Activated CD8-positive, alpha-beta memory T cell treated with anti-CD3 and anti-CD28 coated beads, Interleukin-2, amount 50 U/mL, for 4 hours (primary cell): ENCODE results near the gene KIF3B.
"Not testable (repeated sequence)": the region's sequence is repeated elsewhere in the genome, so short reads cannot be mapped to it uniquely, and the experiment has no call there.

Experiments used
- DNase-seq: peaks from one replicate; pipeline ENCODE4 v3.0.0-alpha.2; 2020

Gene KIF3B

DNA sequence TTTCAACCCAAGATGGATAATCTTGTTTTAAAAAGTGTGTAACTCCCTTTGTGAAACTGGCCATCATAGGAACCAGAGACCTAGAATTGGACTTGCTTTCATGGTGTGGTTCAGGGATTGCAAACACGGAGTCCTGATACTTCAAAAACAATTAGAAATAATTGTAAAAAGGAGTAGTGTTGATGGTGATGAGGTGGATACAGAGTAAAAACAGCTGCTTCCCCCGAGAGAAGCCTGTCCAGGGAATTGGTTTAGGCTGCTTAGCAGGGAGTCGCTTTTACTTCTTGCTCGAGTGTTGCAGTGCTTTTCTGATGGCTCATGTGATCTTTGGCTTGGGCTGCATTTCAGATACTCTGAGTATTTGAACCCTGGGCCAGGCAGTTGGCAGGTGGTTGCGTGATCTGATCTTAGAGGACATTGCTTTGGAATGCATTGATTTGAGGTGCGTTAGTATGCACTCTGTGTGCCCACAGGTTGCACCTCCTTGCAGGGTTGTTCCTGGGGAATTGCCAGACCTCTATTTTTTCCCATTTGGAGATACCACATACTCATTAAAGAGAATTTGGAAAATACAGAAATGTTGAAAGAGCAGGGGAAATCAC, 19.5 kb downstream of the KIF3B start:
- no peak for DNase-seq

DNA sequence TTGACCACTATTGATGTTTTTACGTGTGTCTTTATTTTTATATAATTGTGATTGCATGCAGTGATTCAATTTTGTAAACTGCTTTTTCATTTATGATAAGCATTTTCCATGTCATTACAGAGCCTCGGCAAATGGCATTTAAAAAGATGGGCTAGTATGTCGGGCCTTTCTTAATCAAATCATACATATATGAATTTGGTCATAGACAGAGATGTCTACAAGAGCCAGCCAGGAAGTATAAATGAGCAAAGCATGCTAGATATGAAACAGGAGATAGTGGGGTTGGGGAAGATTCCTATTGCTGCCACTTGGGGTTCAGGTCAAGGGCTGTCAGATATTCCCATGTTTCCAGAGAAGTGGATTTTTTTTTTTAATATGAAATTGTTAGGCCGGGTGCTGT, 20.0 kb downstream of the KIF3B start:
- DNase-seq = no peak

DNA sequence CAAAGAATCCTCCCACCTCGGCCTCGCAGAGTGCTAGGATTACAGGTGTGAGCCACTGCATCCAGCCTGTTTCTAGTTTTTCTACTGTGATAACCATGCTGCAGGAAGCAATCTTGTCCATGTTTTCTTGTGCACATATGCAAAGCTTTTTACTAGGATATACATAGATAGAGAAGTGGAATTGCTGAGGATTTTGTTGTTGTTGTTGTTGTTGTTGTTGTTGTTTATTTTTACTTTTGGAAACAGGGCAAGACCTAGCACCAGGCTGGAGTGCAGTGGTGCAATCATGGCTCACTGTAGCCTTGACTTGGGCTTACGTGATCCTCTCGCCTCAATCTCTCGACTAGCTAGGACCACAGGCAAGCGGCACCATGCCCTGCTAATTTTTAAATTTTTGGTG, 23.2 kb downstream of the KIF3B start:
- no peak for DNase-seq

DNA sequence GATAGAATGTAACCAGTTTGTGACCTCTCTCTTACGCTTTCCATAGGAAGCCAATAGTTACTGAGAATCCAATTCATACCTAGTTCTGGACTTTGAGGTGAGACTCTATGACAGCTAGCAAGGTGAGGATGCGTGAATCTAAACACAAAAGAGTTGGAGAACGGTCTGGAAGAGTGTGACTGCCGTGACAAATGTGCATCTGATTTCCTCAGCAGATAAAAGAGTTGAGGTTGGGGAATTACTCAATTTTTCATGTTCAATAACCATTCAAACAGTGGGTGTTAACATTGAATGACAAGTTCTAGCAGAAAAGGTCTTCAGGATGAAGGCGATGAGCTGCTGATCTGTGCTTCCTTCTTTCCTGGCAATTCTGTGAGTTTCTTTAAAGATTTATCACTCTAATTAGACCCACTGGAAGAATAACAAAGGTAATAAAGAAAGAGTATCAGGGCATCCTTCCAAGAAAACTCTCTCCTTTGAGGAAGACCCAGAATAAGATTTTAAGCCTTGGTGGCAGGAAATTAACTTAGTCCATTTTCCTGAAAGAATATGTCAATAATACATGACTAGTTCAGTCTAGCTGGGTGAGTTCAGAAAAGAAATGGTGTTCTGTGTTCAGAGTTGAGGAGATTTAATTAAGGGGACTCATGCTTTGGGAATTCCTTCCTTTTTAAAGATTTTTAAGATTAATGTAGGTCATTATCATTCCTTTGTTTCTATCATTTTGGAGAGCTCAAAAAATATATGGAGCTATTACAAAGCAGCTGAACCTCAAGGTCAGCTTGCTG, 24.5 kb downstream of the KIF3B start:
- DNase-seq = no peak

DNA sequence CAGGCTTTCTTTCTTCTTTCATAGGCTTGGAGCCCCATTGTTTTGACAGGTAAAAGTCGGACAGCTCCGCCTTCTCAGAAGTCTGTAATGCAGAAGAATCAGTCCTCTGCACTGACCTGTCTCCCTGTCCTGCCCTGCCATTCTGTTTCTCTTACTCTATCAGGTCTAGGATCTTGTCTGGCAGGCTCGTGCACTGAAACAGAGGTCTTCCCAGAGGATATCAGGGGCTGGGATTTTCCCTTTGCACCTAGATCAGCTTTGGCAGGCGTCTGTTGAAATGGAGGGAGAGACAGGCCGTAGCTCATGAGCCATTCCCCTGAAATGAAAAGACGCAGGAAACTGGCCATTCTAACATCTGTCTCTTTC, 25.0 kb downstream of the KIF3B start:
- no peak for DNase-seq

DNA sequence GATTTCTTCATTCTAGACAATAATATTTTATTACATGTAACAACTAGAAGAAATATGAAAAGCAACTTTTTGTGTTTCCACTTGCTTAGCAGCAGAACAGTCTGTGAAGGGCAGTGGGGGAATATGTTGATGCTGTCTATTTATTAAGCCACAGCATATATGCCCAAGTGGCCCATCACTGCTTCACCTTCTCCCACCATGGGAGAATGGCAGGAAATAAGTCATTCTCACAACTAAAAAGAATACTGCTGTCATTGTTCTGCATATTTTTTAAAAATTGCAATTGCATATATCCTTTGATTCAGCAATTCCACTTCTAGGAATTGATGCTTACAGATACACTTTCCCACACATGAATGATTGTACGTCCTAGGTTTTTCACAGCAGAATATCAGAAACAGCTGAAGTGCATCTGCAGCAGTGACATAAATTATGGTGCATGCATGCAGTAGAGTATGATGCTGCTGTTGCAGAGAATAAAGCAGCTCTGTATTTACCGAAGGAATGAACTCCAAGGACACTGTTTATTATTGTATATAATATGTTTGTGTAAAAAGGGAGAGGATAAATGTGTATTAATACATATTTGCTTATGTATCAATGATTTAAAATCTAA, 26.8 kb downstream of the KIF3B start:
- DNase-seq = no peak

DNA sequence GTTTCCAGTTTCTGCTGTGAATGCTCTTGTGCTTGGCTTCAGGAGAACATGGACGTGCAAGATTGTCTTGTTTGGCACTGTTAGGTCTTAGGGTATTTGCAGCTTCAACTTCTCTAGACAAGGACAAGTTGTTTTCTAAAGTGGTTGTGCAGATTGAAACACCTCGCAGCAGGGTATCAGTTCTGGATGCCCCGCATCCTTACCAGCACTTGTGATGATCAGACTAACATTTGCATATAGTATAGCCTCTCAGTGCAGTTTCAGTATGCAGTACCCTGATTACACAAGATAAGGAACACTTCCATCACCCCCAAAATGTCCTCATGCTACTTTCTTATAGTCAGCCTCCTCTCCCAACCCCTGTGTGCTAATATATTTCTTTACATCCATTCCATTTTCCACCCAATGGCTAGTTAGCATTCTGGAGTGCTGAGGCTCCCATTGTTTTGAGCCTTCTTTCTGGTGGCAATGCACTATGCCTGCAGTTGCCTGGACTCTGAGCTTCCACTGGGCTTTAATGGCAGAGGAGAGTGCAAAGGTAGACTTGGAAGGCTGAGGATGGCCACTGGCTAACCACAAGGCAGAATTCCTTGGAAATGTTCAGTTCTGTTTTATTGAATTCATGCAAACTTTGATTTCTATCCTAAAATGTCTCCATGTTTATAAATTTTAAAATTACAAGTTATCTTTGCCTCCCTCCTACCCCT, 35.4 kb downstream of the KIF3B start:
- DNase-seq = no peak

DNA sequence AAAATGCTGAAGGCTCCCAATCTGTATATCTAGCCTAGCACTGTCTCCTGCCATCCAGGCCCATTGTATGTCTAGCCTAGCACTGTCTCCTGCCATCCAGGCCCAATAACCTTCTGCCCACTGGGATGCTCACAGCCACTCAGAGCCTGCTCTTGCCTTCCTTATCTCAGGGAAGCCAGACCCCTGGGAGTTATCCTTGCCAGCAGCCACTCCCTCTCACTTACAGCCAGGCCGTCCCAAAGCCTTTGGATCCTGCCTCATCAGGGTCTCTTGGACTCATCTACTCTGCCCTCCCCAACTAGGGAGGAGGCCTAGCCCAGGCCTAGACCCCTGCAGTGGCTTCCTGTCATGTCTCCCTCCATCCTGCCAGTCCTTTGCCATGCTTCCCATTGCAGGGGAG, 37.3 kb downstream of the KIF3B start:
- no peak for DNase-seq

DNA sequence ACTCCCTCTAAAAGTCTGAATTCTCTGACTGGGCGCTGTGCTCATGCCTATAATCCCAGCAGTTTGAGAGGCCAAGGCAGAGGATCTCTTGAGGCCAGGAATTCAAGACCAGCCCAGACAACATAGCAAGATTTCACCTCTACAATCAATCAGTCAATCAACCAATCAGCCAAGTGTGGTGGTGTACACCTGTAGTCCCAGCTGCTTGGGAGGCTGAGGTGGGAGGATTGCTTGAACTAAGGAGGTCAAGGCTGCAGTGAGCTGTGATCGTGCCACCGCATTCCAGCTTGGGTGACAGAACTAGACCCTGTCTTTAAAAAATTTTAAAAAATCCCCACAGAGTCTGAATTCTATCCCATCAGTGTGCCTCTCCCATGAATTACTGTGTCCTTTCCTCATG, 37.9 kb downstream of the KIF3B start:
- no peak for DNase-seq

DNA sequence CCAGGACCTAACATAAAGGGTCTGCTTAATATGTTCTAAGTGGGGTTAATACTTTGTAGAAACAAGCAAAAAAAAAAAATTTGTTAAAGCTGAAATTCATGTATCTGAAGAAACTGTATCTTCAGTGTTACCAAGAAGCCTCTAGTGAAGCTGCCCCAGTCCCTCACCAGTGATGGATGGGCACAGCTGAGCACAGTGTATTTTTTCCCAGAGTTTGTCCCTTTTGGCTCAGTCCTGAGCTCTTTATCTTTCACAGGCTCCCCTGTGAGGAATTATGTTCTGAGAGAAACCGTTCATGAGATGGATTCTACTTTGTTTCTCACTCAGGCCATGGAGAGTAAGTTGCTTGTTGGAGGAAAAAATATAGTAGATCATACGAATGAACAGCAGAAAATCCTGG, 38.4 kb downstream of the KIF3B start:
- no peak for DNase-seq

DNA sequence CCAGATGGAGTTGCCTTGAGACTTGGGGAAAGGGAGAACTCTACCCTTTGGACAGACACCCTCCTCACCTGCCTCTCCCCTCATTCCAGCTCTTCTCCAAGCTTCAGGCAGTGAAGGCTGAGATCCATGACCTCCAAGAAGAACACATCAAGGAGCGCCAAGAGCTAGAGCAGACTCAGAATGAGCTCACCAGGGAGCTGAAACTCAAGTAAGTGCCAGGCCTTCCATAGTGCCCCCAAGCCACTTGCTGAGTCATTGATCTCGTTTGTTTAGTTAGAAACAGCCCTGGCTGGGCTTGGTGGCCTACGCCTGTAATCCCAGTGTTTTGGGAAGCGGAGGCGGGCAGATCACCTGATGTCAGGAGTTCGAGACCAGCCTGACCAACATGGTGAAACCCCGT, 39.2 kb downstream of the KIF3B start:
- no peak for DNase-seq

DNA sequence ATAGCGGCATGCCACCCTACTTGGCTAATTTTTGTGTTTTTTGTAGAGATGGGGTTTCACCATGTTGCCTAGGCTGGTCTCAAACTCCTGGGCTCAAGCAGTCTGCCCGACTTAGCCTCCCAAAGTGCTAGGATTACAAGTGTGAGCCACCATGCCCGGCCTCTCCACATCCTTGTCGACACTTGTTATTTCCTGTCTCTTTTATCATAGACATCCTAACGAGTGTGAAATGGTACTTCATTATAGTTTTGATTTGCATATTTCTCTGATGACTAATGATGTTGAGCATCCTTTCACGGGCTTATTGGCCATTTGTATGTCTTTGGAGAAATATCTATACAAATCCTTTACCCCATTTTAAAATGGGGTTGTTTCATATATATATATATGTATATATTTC, 41.6 kb downstream of the KIF3B start:
- no peak for DNase-seq

DNA sequence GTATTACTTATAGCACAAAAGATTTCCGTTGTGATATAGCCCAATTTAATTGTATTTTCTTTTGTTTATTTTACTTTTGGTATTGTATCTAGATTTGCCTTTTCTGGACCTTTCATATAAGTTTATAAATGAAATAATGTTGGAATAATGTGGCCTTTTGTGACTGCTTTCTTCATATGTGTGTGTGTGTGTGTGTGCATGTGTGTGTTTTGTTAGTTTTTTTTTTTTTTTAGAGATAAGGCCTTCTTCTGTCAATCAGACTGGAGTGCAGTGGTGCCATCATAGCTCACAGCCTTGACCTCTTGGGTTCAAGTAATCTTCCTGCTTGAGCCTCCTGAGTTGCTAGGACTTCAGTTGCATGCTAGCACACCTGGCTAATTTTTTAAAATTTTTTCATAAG, 42.9 kb downstream of the KIF3B start:
- DNase-seq = no peak

DNA sequence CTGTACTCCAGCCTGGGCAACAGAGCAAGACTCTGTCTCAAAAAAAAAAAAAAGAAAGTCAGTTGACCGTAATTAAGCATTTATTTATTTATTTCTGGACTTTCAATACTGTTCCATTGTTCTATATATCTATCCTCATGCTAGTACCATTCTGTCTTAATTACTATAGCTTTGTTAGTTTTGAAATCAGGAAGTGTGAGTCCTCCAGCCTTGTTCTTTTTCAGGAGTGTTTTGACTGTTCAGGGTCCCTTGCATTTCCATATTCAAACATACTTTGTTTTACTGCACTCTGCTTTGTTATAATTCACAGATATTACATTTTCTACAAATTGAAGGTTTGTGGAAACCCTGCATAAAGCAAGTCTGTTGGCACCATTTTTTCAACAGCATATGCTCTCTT, 43.9 kb downstream of the KIF3B start:
- DNase-seq = no peak

DNA sequence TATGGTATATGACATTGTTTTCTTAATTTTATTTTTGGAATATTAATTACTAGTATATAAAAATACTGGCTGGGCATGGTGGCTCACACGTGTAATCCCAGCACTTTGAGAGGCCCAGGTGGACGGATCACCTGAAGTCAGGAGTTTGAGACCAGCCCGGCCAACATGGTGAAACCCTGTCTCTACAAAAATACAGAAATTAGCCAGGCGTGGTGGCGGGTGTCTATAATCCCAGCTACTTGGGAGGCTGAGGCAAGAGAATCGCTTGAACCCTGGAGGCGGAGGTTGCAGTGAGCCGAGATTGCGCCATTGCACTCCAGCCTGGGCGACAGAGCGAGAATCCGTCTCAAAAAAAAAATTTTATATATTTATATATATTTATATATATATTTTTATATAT, 44.8 kb downstream of the KIF3B start:
- DNase-seq = not testable (repeated sequence)

DNA sequence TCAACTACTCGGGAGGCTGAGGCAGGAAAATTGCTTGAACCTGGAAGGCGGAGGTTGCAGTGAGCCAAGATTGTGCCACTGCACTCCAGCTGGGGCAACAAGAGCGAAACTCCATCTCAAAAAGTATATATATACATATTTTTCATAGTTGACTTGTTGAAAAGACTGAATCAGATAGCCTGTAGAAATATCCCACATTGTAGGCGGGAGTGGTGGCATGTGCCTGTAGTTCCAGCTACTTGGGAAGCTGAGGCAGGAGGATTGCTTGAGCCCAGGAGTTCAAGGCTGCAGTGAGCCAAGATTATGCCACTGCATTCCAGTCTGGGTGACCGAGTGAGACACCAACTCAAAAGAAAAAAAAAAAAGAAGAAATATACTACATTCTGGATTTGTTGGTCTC, 46.3 kb downstream of the KIF3B start:
- not testable (repeated sequence) for DNase-seq

DNA sequence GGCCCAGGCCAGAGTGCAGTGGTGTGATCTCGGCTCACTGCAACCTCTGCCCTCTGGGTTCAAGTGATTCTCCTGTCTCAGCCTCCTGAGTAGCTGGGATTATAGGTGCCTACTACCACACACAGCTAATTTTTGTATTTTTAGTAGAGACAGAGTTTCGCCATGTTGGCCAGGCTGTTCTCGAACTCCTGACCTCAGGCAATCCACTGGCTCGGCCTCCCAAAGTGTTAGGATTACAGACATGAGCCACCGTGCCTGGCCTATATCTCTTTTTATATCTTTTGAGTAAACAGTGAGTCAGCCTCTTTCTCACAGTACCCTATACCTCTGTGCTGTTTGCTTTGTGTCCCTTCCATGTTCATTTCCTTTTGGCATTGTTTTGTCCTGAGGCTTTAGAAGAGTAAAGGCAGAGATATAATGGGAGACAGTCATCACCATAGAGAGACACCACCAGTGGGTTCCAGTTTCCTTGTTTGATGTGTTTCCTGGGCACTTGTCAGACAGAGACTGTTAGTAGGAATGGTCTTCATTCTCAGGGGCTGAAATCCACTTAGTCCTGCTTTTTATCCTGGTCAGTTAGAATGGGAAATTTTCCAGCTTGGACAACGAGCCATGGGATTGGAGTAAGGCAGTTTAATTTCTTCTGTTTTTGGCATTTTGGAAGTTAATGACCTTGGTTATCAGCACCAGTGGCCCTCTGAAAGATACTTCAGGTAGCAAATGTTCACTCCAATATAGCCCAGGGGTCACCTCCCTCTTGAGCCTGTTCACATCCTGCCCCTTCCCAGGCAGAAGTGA, 48.5 kb downstream of the KIF3B start:
- no peak for DNase-seq

DNA sequence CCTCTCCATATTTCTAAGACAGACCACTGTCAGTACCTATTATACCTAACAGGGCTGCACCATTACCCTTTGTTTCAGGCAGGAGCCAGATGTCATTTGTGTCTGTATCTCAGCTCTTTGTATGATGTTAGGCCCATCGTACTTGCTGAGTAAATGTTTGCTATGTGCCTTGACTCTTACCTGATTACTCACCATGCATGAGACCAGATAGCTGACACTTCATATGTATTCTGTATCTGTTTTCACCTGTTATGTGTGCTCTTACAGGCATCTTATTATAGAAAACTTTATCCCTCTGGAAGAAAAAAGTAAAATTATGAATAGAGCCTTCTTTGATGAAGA, 49.0 kb downstream of the KIF3B start:
- no peak for DNase-seq

DNA sequence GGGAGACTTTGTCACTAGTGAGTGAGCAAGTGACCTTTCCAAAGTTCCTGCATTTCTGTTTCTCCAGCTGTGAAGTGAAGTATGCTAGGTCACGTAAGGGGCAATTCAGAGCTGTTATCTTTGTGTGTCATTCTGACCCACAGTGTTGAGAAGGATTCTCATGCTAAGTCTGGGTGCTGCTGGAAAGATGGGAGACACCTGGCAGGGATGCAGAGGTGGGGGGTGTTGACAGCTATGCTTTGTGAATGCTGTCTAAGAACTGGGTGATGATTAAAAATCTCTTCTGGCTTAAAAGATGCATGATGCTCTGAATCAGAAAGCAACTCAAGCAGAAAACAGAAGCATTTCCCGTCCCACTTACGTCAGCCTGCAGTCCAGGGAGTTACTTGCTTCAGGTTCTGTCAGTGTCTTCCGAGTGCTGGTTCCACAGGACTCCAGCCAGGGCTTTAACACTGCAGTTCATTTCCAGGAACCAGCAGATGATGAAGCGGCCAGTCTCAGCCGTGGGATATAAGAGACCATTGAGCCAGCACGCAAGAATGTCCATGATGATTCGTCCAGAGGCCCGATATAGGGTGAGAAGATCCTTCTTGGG, 49.7 kb downstream of the KIF3B start:
- DNase-seq = no peak

DNA sequence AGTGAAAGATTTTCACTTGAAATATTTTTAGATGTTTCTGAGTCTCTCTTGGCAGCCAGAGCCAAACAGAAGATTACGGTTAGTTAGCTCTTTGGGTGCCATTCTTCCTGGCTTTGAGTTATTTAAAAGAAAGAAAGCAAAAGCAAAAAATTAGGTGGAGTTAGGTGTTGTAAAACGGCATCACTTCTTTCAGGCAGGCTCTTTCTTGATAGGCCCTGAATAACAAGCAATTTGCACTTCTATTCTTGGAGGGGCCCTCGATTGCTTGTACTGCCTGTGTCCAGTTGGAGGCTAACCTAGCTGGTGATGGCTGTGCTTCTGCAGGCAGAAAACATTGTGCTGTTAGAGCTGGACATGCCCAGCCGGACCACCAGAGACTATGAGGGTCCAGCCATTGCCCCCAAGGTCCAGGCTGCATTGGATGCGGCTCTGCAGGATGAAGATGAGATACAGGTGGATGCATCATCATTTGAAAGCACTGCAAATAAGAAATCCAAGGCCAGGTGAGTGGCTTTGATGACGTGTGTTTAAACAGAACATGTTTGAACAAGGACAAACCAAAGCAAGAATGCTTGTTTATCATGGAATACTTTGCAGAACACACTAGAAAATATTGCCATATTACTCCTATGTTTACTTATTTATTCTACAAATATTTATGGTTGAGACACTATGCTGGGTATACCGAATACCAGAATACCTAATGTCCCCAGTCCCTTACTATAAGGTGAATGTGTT, 52.5 kb downstream of the KIF3B start:
- DNase-seq = no peak

DNA sequence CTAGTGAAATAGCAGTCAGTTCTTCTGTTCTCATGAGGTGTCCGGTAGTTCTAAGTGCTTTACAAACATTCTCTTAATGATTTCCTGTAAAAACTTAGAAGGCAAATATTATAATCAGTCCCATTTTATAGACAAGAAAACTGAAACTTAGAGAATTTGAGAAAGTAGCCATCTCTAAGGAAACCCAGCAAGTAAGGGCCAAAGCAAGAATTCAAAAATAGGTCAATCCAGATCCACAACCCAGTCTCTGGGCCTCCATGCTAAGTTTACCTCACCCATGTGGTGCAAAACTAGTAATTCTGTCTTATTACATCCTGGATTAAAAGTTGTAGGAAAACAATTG, 53.1 kb downstream of the KIF3B start:
- DNase-seq = no peak

DNA sequence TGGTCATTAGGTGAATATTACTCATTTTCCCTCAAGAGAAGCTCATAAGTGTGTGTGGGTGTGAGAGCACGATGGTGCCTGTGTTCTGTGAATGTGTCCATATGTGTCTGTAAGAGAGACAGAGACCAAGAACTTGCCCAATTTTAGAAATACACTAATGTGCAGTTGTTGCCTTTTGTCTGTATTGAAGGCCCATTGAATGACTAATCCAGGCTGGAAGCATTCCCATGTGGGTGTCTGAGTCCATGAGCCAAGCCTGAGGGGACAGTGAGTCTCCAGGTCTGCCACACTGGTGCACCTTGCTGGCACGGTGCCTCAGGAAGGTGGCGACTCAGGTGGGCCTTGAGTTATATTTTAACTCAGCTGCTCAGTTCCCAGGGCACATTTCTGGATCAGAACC, 55.2 kb downstream of the KIF3B start:
- no peak for DNase-seq
